Spleen (tissue), 7 donors: ENCODE data around the gene NUCB2.

Source experiments
- CTCF ChIP-seq, 11 experiments: fragments of 200-600 bp in 7 of 11; fragments of 450-650 bp in 4 of 11; sonication (generic) in 4 of 11; IDR thresholded peaks in 8 of 11; conservative IDR thresholded peaks in 3 of 11; 1 replicate in 7 of 11; 2 replicates in 4 of 11; pipeline versions ENCODE4 v1.4.0 to v1.8.0; 2016 to 2021; ENCODE audit warnings: antibody characterized with exemption in 11 of 11, inconsistent platforms in 4 of 11, mild to moderate bottlenecking in 1 of 11
- POLR2A ChIP-seq, 3 donors: fragments of 450-650 bp; IDR thresholded peaks; one replicate each; pipeline ENCODE4 v1.5.1; 2017; ENCODE audit warnings: antibody characterized with exemption in 3 of 3, mild to moderate bottlenecking in 1 of 3
- POLR2AphosphoS5 ChIP-seq, 3 donors: sonication (generic); formaldehyde crosslinking; IDR thresholded peaks; one replicate each; pipeline ENCODE4 v1.5.1; 2017; ENCODE audit warnings: antibody characterized with exemption in 3 of 3
- donor health status: DM: no; HTN: no; CAD: no; lungs with moderate emphysema.
- donor health status: DM: no; HTN: no; CAD: no.
- donor health status: DM: no; HTN: no; CAD: no.

- no peak for TF ChIP-seq POLR2A (IDR thresholded peaks at IDR 0.05)
- no peak for TF ChIP-seq CTCF (IDR thresholded peaks at IDR 0.05 in 8 of 11, conservative IDR thresholded peaks at IDR 0.05 in 3 of 11)
- no peak for TF ChIP-seq POLR2AphosphoS5 (IDR thresholded peaks at IDR 0.05)
Measured at GRCh38 chr11:17343257-17343656, 66.7 kb downstream of the NUCB2 start.
